Neural cell (in vitro differentiated cells): ENCODE data around the gene PLXDC2. TPM values are rescaled to one million over a fixed set of nuclear protein-coding genes. Genes with fewer than 3 reads are reported as not detected.
A peak's percentile ranks its signal among the peaks of the same experiment; 100 is the strongest.

Experiments used
- H2AFZ ChIP-seq: fragments of 200-600, 300-800 bp; sonication (generic), shearing (Covaris generic); 2 replicates; pipeline ENCODE4 v1.6.0; 2014; ENCODE audit warnings: low read depth, mild to moderate bottlenecking, antibody characterized with exemption, low read length, moderate library complexity
- H3F3A ChIP-seq: fragments of 200-600 bp; shearing (Covaris generic); 2 replicates; pipeline ENCODE4 v1.6.1; 2016; ENCODE audit warnings: mild to moderate bottlenecking, moderate library complexity, mixed read lengths, antibody characterized with exemption, low read length; ENCODE audit not compliant: insufficient read depth, poor library complexity, severe bottlenecking
- H3K27ac ChIP-seq: fragments of 200-600, 300-800 bp; sonication (generic), shearing (Covaris generic); 2 replicates; pipeline ENCODE4 v1.5.1; 2014; ENCODE audit warnings: mild to moderate bottlenecking, low read length, moderate library complexity
- H3K27me3 ChIP-seq: fragments of 300-800, 200-600 bp; sonication (generic), shearing (Covaris generic); 2 replicates; pipeline ENCODE4 v1.6.0; 2014; ENCODE audit warnings: mild to moderate bottlenecking, low read depth, low read length, moderate library complexity; ENCODE audit not compliant: insufficient read depth
- H3K36me3 ChIP-seq: fragments of 300-800, 200-600 bp; sonication (generic), shearing (Covaris generic); 2 replicates; pipeline ENCODE4 v1.5.1; 2014; ENCODE audit warnings: mild to moderate bottlenecking, antibody characterized with exemption, low read length, moderate library complexity; ENCODE audit not compliant: insufficient read depth
- H3K4me2 ChIP-seq: fragments of 300-800, 200-600 bp; sonication (generic), shearing (Covaris generic); 2 replicates; pipeline ENCODE4 v1.6.0; 2014; ENCODE audit warnings: mild to moderate bottlenecking, low read length
- H3K4me3 ChIP-seq: fragments of 300-800, 200-600 bp; sonication (generic), shearing (Covaris generic); 2 replicates; pipeline ENCODE4 v1.5.1; 2014; ENCODE audit warnings: mild to moderate bottlenecking, low read length, moderate library complexity
- H3K79me2 ChIP-seq: fragments of 200-600 bp; shearing (Covaris generic); replicated peaks from 2 replicates; pipeline ENCODE4 v1.6.0; 2014; ENCODE audit warnings: mild to moderate bottlenecking, low read length, moderate library complexity; ENCODE audit not compliant: insufficient read depth
- H3K9ac ChIP-seq: fragments of 300-800, 200-600 bp; sonication (generic), shearing (Covaris generic); 2 replicates; pipeline ENCODE4 v1.6.1; 2016; ENCODE audit warnings: mild to moderate bottlenecking, low read length, mixed read lengths
- H3K9me2 ChIP-seq: fragments of 200-600 bp; shearing (Covaris generic); 2 replicates; pipeline ENCODE4 v1.6.1; 2016; ENCODE audit warnings: mild to moderate bottlenecking, low read length, mixed read lengths; ENCODE audit not compliant: insufficient read depth
- H3K9me3 ChIP-seq: fragments of 200-600, 300-800 bp; sonication (generic), shearing (Covaris generic); 2 replicates; pipeline ENCODE4 v1.6.1; 2016; ENCODE audit warnings: mild to moderate bottlenecking, mixed run types, low read length, moderate library complexity, mixed read lengths
- H4K20me1 ChIP-seq: fragments of 200-600 bp; shearing (Covaris generic); 2 replicates; pipeline ENCODE4 v1.6.1; 2016; ENCODE audit warnings: mild to moderate bottlenecking, mixed run types; ENCODE audit not compliant: insufficient read depth
- CTCF ChIP-seq: fragments of 450-650 bp; IDR thresholded peaks from 2 replicates; pipeline ENCODE4 v1.5.1; 2014; ENCODE audit warnings: antibody characterized with exemption, mild to moderate bottlenecking, moderate library complexity; ENCODE audit not compliant: poor library complexity, severe bottlenecking
- EP300 ChIP-seq: fragments of 450-650 bp; conservative IDR thresholded peaks from 2 replicates; pipeline ENCODE4 v1.6.1; 2014; ENCODE audit warnings: antibody characterized with exemption, mild to moderate bottlenecking, moderate library complexity; ENCODE audit not compliant: poor library complexity, severe bottlenecking
- EZH2 ChIP-seq: fragments of 200-600, 300-800 bp; shearing (Covaris generic), sonication (generic); IDR thresholded peaks from 2 replicates; pipeline ENCODE4 v1.6.1; 2014; ENCODE audit warnings: antibody characterized with exemption, low read length, borderline replicate concordance, mild to moderate bottlenecking; ENCODE audit not compliant: insufficient read depth, poor library complexity, severe bottlenecking
- MXI1 ChIP-seq: fragments of 450-650 bp; conservative IDR thresholded peaks from 2 replicates; pipeline ENCODE4 v1.6.1; 2014; ENCODE audit warnings: antibody characterized with exemption, mild to moderate bottlenecking; ENCODE audit not compliant: poor library complexity, severe bottlenecking
- POLR2AphosphoS5 ChIP-seq: IDR thresholded peaks from 2 replicates; pipeline ENCODE4 v1.6.1; 2012
- RAD21 ChIP-seq: fragments of 450-650 bp; conservative IDR thresholded peaks from 2 replicates; pipeline ENCODE4 v1.6.1; 2014; ENCODE audit warnings: antibody characterized with exemption, mild to moderate bottlenecking, moderate library complexity
- REST ChIP-seq: IDR thresholded peaks from 2 replicates; pipeline ENCODE4 v1.6.1; 2012; ENCODE audit warnings: borderline replicate concordance
- SMC3 ChIP-seq: fragments of 450-650 bp; conservative IDR thresholded peaks from 2 replicates; pipeline ENCODE4 v1.6.1; 2014; ENCODE audit warnings: antibody characterized with exemption, mild to moderate bottlenecking, moderate library complexity; ENCODE audit not compliant: poor library complexity
- TAF1 ChIP-seq: IDR thresholded peaks from 2 replicates; pipeline ENCODE4 v1.6.1; 2012; ENCODE audit warnings: low read depth
- polyA plus RNA-seq: library from polyadenylated mRNA; depleted of rRNA; stranded (reverse); fragments of >200 nt; gene quantifications from 2 replicates; pipeline ENCODE4 v1.2.3, GENCODE V29; 2014

Gene PLXDC2
- polyA plus RNA-seq, 1 donor from 2014 or later, result 2.3 TPM

- Histone ChIP-seq H2AFZ (no peak overlapping the region), H3K9me2 (no peaks in the 10 kb centered on the region), H3F3A (no peaks in the 10 kb centered on the region), H3K4me3 (no peak overlapping the region), H3K36me3 (no peaks in the 10 kb centered on the region), H3K27ac (peak overlapping the region; percentile 64), H3K9me3 (no peaks in the 10 kb centered on the region), H4K20me1 (no peaks in the 10 kb centered on the region), H3K79me2 (no peaks in the 10 kb centered on the region), H3K27me3 (no peaks in the 10 kb centered on the region), H3K4me2 (no peak overlapping the region), H3K9ac (no peak overlapping the region)
- no peak for TF ChIP-seq SMC3
- TF ChIP-seq EP300, result peak; percentile 12
Measured at GRCh38 chr10:20094226-20094976, 278.2 kb downstream of the PLXDC2 start.

GRCh38 chr10:20100171-20100570 lies 283.9 kb downstream of the PLXDC2 start:
- Histone ChIP-seq H3K79me2 (no peaks in the 10 kb centered on the region), H3F3A (no peaks in the 10 kb centered on the region), H3K27me3 (no peaks in the 10 kb centered on the region), H3K36me3 (no peaks in the 10 kb centered on the region), H3K27ac (peak overlapping the region; percentile 66), H3K9me2 (no peaks in the 10 kb centered on the region), H2AFZ (no peak overlapping the region), H3K9ac (no peak overlapping the region), H4K20me1 (no peaks in the 10 kb centered on the region), H3K4me2 (peak overlapping the region; percentile 2), H3K9me3 (no peaks in the 10 kb centered on the region), H3K4me3 (peak overlapping the region; percentile 8)
- no peak for TF ChIP-seq EZH2
- TF ChIP-seq POLR2AphosphoS5, result peak; percentile 55
- no peak for TF ChIP-seq CTCF
- TF ChIP-seq MXI1, result peak; percentile 15
- TF ChIP-seq TAF1, result no peak
- TF ChIP-seq EP300, result peak; percentile 89
- no peak for TF ChIP-seq SMC3
- TF ChIP-seq REST, result peak; percentile 96
- peak; percentile 31 for TF ChIP-seq RAD21
